Fibroblast of skin of abdomen (primary cell): ENCODE results near the gene ST7.
"Not testable (repeated sequence)": the region's sequence is repeated elsewhere in the genome, so short reads cannot be mapped to it uniquely, and the experiment has no call there.

Experiments used
- DNase-seq: peaks from one replicate; pipeline ENCODE4 v3.0.0-alpha.2; 2013

ST7 gene

DNA sequence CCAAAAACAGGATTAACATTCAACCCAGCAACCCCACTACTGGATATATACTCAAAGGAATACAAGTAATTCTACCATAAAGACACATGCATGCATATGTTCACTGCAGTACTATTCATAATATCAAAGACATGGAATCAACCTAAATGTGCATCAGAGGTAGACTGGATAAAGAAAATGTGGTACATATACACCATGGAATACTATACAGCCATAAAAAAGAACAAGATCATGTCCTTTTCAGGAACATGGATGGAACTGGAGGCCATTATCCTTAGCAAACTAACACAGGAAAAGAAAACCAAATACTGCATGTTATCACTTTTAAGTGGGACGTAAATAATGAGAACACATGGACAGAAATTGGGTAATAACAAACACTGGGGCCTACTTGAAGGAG is 77.5 kb downstream of the ST7 start:
- not testable (repeated sequence) for DNase-seq

DNA sequence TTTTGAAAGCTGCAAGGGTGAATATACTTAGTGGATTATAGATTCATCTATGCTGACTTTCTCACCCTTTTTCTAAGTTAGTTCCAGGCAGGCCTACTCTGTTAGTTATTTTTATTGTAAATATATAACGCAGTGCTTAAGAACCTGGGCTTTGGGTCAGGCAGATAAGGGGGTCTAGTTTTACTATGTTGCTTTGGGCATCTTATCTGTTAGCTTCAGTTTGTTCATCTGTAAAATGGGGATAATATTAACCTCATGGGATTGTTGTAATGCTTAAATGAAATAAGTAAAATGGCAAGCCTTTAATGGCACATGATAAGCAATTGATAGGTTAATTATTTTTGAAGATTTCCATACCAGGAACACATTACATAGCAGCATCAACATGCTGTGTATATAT is 79.5 kb downstream of the ST7 start:
- DNase-seq, result no peak

DNA sequence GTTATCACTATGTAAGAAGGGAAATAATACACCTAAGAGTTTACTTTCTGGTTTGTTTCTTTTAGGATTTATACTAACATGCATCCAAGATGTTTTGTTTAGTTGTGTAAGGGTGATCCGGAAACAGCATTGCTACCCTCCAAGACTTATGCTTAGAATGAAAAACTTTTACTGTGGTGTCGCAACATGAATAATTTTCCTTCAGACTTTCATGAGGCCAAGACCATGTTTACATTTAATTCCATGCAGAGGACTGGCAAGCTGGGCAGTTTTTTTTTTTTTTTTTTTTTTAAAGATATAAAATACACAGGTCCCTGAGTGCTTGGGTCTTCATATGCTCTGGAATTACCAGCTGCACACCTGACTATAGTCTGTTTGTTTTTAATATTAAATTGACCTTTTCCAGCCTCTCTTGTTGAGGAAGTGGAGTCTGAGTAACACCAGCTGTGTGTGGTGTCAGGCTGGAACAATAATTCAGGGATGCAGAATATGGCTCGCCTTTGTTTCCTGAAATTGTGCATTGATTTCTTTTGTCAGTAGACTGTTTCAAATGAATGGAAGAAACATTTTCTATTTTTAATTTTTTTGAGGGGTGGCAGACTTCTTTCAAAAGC is 81.7 kb downstream of the ST7 start:
- DNase-seq, result peak; percentile 18

DNA sequence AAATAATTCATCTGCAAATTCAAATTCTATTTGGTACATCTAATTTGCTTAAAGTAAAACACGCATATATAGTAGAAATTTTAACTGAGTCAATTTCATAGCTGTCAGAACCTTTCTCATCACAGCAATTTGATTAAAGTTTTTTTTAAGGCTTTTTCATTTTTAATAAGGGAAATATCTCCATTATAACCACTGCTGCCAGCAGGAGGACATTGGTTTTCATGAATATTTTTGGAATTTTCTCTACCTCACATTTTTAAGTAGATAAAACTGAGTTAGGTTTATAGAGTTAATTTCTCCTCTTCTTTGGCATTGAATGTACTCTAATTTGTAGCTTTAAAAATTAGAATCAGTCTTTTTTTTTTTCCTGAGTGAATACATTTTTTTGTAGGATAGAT is 82.2 kb downstream of the ST7 start:
- no peak for DNase-seq

DNA sequence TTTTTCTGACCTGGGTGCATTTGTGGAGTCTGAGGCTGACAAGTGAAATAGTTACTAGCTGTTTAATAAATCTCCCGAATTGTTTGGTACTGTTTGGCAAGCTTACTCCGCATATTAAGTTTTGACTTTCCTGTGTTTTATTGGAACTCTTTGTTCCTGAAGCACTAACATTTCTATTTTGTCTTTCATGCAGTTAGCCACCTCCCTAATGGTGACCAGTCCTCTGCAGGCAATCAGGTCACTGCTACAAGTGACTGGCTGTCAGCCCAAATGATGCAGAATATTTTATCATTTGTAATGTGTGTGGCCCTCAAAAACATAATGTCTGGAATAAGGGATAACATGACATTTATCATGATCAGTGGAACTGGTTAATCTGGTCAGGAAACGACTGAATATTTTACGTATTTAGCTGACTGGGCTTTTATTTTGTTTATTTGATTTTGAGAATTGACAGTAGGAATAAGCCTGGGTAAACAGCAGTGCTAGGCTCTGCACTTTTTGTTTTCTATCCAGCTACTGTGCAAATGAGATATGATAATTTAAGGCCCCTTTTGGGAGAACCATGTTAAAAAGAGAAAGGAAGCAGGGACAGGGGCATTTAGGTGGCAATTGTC is 82.9 kb downstream of the ST7 start:
- DNase-seq, result no peak

DNA sequence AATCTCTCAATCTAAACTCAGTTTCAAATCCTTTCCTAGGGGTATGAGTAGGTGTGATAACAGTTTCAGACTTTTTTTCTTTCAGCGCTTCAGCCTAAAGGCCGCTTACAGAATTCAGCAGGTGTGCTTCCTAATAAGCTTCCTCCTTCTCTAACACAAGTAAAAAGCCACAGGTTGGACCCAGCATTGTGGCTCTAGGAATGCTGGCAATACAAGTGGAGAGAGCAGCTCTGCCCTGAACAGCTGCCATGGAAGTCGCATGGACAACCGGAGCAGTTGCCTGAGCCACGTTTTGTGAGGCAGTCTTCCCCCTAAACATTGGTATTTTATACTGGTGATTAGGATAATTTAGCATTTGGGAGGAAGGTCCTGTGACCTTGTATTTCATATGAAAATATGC is 83.5 kb downstream of the ST7 start:
- no peak for DNase-seq

DNA sequence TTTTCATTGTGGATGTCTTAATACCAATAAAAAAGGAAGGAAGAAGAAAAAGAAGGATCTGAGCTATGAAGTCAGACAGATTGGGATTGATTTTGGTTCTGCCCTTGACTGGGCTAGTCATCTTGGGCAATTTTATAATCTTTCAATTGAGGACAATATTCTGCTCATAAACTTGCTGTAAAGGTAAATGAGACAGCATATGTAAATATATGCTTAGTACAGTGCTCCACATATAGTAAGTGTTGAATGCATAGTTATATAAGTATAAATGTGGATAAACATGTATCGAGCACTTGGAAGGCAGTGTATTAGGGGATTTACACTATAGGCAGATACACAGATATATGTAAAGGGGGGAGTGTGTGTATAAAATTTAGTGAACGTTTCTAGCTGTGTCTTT is 85.1 kb downstream of the ST7 start:
- no peak for DNase-seq

DNA sequence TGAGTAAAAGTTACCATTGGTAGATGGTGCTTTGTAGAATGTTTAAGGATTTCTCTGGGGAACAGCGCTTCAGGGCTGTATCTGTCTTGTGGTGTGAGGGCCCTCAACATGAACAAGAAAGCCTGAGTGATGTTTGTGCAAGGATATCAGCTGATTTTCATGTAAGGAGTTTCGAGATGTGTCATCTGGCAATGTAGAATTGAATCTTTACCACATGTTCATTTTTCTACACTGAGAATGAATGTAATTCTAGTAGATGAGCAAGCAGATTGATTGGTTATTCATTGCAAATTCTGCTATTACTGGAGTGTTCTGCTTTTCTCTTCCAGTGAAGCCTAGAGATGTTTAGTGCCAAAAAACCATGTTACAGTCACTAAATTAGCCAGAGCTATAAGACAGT is 87.7 kb downstream of the ST7 start:
- peak; percentile 81 for DNase-seq

DNA sequence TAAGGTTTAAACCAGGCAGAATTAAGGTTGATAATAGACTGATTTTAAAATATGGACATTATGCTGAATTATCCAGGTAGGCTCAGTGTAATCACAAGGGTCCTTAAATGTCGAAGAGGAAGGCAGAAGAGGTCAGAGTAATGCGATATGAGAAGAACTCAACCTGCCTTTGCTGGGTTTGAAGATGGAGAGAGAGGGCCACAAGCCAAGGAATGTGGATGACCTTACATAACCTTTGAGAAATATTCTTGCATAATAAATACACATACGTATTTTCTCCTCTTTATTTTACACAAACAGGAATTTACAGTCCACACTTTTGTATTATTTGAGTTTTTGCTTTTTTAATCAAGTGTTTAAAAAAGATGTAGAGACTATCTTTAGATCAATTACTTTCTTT is 88.5 kb downstream of the ST7 start:
- no peak for DNase-seq

DNA sequence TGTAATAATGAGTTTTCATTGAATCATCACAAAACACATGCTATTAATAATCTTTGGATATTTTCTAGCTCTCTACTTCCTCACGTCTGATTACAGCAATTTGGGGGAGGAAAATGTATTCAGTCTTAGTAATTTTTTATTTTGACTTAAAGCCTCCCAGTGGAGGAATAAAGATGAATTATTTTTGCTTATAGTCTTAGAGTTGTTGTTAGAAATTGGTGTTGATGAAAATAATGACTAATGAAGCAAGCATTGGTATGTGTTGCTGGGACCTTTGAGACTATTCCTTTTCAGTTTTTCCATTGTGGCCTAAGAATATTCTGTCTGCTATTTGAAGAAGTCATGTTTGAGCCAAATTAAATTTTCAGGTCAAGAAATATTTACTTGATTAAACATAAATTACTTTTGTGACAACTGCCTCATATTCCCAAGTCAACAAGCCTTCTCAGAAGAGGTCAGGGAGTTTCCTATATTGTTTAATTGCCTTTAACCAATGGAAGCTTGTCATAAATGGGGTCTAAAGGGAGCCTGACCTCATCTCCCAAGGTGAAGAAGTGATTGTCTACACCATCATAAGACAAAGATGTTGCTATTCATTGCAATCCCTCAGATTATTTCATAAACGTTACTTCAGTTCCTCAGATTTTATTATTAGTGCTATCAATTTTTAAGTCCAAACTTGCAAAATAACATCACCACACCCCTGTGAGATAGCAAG is 90.0 kb downstream of the ST7 start:
- DNase-seq, result peak; percentile 48

DNA sequence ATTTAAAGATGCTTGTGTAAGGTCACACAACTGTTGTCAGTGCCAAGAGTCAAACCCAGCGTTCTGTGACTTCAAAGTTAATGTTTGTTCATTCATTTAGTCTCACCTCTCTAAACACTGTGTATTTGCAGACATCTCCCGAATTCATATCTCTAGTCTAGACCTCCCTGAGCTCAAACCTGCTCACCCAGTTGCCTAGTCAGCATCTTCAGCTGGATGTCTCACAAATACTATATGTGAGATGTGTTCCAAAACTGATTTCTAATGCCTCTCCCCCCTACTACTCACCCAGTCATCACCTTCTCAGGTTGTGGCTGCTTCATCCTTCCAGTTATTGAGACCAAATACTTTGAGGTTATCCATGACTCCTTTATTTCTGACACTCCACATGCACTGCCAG is 91.4 kb downstream of the ST7 start:
- DNase-seq, result no peak

DNA sequence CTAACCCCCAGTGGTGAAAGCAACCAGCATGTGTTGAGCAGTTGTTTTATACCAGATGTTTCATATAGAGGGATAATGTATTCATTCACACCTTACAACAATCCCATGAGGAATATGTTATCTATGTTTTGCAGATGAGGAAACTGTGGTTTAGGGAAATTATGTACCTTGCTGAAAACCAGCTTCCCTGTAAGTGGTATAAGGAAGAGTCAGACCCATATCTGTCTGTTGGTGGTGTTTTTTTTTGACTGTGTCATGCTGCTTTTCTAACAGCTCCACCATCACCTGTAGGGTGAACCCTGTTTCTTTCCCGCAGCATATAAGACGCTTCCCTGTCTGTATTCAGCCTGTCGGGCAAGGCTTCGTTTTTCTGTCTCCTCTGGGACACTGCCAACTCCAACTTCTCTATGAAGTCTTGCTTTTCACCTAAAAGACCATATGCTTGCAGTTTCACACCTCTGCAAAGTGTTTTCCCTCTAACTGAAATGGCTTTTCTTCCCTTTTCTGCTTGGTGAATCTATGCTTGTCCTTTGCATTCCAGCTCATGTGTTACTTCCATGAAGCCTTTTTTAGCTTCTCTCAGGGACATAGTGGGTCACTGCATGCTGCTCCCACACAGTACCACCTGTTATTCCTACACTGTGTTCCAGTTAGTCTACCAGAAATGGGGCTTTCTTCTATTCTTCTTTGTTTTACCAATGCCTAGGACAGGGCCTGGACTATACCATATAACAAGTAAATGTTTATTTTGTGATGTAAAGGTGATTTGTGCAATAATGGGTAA is 92.8 kb downstream of the ST7 start:
- DNase-seq, result no peak

DNA sequence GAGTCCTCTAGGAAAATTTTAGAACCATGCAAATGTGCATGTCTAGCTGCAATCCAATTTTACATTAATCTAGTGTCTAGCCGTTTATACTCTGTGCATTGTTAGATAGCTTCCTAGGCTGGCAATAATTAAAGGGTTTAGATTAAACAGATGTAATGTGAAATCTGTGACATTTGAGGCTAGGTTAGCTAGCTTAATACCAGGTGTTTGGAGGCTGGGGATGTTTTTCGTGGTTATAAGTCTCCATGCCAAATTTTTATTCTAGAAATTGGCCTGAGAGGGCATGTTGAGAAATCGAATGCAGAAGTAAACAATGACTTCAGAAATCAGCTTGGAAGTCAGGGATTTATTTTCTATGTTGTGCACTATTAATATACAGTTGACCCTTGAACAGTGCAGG is 94.2 kb downstream of the ST7 start:
- no peak for DNase-seq

DNA sequence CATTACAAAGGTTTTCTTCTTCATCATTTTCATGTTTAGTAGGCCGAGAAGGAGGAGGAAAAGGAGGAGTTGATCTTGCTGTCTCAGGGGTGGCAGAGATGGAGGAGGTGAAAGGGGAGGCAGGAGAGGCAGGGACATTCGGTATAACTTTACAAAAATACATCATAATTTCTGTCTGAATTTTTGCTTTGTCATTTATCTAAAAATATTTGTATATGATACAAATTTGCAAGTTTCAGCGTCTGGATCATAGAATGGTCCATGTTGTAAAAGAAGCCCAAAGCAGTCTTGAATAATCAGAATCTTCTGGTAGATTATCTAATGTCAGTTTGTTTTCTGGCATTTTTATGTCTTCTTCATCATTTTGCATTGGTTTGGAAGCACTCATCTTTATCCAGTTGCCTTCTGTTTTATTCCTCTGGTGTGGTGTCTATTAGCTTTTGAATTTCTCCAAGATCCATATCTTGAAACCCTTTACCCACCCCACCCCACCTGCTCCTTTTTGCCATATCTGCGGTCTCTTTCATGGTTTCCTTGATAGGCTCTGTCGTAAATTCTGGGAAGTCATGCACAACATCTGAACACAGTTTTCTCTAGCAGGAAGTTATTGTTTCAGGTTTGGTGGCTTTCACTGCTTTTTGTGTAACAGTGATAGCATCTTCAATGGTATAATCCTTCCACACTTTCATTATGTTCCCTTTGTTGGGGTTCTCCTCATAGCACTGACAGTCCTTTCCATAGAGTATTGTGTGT is 95.0 kb downstream of the ST7 start:
- no peak for DNase-seq

DNA sequence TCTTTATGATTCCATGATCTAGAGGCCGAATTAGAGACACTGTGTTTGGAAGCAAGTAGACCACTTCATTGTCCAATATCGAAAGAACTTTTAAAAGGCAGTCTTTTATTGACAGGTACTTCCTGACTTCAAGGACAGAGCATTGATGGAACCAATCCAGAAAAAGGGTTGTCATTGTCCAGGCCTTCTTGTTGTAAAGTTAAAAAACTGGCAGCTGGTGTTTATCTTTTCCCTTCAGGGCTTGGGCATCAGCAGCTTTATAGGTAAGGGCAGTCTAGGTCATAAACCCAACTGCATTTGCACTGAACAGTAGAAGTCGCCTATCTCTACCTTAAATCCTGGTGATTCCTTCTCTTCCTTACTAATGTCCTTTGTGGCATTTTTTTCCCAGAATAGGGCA is 95.6 kb downstream of the ST7 start:
- DNase-seq, result no peak

DNA sequence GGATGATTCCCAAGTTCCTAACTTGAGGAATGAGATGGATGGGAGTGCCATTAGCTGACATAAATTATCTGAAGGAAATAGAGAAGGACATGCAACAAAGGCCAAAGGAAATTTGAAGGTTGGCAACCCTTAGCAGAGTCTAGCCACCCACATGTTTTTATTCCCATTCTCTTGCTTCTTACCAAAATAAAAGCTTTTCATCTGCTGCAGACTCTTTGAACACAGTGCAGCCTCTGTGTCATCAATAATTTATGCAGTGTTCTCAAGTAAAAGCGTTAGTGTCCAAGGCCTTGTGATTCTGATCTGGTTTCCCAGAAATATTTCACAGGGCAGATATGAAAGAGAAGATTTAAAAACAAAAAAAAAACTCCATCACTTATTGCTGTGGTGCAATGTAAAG is 98.5 kb downstream of the ST7 start:
- DNase-seq, result no peak

DNA sequence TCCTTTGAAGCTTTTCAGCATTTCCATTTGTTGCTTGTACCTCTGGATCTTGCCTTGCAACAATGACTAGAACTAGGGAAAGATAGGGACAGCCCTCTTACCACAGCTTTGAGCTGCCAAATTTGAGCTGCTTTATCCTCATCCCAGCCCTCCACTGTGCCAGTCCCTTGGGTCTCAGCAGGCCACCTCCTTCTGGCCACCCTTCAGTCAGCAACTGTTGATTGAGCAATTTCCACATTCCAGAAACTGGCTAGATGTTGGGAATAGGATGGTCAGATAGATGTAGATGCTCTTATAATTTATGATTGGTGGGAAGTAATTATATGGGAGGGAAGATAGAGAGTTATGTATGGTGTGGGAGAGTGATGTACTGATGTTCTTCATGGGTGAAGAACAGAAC is 100.1 kb downstream of the ST7 start:
- DNase-seq, result no peak

DNA sequence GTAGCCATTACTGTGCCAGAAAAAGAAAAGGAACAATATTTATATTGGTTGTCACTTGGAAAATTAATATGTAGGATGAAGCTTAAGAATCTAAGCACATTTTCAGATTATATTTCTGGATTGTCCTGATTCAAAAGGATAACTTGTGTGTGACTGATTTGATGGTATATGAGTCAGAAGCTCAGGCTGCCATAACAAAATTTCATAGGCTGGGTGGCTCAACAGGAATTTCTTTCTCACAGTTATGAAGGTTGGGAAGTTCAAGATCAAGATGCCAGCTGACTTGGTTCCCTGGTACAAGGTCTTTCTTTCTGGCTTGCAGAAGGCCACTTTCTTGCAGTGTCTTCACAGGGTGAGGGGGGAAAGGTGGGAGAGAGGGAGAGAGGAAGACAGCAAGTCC is 108.5 kb downstream of the ST7 start:
- DNase-seq, result peak; percentile 25

DNA sequence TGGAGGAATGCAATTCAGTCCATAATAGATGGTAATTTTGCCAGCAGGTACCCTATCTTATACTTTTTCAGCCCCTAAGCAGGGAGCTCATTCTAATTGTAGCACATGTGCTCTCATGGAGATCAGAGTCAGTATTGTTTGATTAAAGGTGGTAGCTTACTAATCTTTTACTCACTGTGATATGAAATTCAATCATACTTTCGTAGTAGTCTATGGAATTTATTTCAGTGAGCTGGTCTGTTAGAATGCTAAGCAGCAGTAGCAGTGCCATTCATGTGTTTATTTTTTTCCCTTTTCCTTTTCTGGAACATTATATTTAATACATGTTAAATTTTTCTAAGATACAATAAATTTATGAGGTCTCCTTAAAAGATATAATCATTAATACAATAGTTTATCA is 109.0 kb downstream of the ST7 start:
- DNase-seq, result no peak

DNA sequence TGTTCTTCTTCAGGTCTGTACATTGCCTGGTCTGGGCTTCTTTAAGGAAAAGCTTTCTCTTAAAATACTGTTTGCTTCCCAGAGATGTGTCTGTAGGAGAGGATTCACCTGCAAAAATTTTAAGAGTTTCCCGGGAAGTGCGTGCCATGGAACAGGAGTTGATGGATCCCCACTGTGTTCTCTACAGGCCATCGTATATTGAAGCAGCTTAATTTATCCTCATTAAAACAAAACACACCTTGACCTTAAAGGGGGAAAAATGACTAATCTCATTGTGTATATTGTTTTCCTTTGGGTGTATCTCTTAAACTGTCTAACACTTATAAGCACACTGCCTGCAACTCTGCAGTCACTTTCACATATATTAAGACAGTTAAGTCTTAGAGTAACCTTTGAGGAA is 111.4 kb downstream of the ST7 start:
- DNase-seq, result no peak

DNA sequence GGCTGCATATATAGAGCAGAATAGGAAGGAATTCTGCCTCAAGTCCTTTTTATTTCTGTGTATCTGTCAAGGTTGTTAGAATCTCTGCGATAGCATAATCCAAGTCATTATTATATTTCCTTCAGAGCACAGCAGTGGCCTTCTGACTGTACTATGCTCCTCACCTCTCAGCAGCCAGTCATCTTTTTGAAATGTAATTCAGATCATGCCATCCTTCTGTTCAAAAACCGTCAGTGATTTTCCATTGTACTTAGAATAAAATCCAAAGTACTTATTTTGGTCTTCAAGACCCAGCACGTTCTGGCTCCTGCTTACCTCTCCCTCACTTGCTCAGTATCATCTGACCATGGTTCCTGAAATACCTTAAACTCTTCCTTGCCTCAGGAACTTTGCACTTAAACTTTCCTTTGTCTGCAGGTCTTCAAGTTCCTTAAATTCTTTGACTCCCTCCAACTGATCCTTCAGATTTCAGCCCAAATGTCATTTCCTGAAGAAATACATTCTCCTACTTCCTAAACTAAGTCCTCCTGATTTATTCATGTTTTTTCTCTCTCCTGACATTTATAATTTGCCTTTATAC is 112.4 kb downstream of the ST7 start:
- no peak for DNase-seq

DNA sequence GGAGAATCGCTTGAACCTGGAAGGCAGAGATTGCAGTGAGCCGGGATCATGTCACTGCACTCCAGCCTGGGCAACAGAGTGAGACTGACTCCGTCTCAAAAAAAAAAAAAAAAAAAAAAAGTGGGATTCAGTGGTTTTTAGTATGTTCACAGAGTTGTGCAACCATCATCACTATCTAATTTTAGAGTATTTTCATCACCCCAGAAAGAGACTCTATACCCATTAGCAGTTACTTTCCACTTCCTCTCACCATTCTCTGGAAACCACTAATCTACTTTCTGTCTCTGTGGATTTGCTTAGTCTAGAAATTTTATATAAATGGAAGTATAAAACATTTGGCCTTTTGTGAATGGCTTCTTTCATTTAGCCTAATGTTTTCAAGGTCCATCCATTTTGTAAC is 113.4 kb downstream of the ST7 start:
- DNase-seq, result no peak
